HCT116 (cell line): Measurements from ENCODE around the gene SUFU. TPM values are rescaled to one million over a fixed set of nuclear protein-coding genes. Genes with fewer than 3 reads are reported as not detected.
A peak's percentile ranks its signal among the peaks of the same experiment; 100 is the strongest.

Experiments used
- ATAC-seq: fragments of 200-7000 bp; cut with Tn5 transposase; 2 replicates; pipeline ENCODE4 v1.9.1; 2020; ENCODE audit warnings: mild to moderate bottlenecking, moderate library complexity
- BruUV-seq: library from RNA; stranded (reverse); fragments of 400-500 nt; replicated peaks from 2 replicates; lab custom pipeline; 2021; lab: Mats Ljungman, UMichigan
- CTCF ChIA-PET: fragments of 300-600 bp; sonication (Branson Sonifier 250); formaldehyde crosslinking; loops from one replicate; lab custom pipeline; 2021; ENCODE audit warnings: antibody characterized with exemption; lab: Charles Lee
- POLR2A ChIA-PET: fragments of 300-600, 350-600 bp; sonication (Branson Sonifier 250); formaldehyde crosslinking; loops from one replicate; lab custom pipeline; 2021; ENCODE audit warnings: antibody characterized with exemption; lab: Charles Lee
- RAD21 ChIA-PET, 2 experiments: fragments of 300-600 bp; sonication (Branson Sonifier 250); formaldehyde crosslinking; loops; one replicate each; lab custom pipeline; 2023; ENCODE audit warnings: low total read pairs in 2 of 2; ENCODE audit not compliant: uncharacterized antibody in 2 of 2, unreplicated experiment in 2 of 2, low non-redundant PET in 1 of 2; lab: Charles Lee
- DNase-seq: peaks from one replicate; pipeline ENCODE4 v3.0.0-alpha.2; 2010; ENCODE audit warnings: low read depth, low spot score
- H2AFZ ChIP-seq: fragments of 200-600 bp; shearing (Covaris generic), sonication (generic); 2 replicates; pipeline ENCODE4 v1.6.1; 2017; ENCODE audit warnings: low read depth, mixed run types, mixed read lengths, antibody characterized with exemption, low read length; ENCODE audit not compliant: poor library complexity, severe bottlenecking
- H3K27ac ChIP-seq: 2 replicates; pipeline ENCODE4 v1.5.1; 2012; ENCODE audit warnings: low read depth, low read length
- H3K27me3 ChIP-seq: fragments of 200-600 bp; sonication (generic); 2 replicates; pipeline ENCODE4 v1.6.1; 2016; ENCODE audit warnings: mixed run types, low read length, mixed read lengths; ENCODE audit not compliant: insufficient read depth
- H3K36me3 ChIP-seq, 2 experiments: fragments of 200-500 bp in 1 of 2; fragments of 200-600 bp in 1 of 2; sonication (Bioruptor generic) in 1 of 2; sonication (generic) in 1 of 2; 2 replicates each; pipeline versions ENCODE4 v1.5.1 to v1.6.1; 2014 to 2016; ENCODE audit warnings: low read length in 2 of 2, inconsistent platforms in 1 of 2, mixed read lengths in 1 of 2, mixed run types in 1 of 2; ENCODE audit not compliant: insufficient read depth in 2 of 2, control insufficient read depth in 1 of 2
- H3K4me1 ChIP-seq, 2 experiments: fragments of 200-600 bp in 1 of 2; sonication (generic) in 1 of 2; 2 replicates each; pipeline versions ENCODE4 v1.5.1 to v1.6.1; 2012 to 2017; ENCODE audit warnings: low read length in 2 of 2, inconsistent platforms in 1 of 2, mild to moderate bottlenecking in 1 of 2, mixed read lengths in 1 of 2, mixed run types in 1 of 2, moderate library complexity in 1 of 2; ENCODE audit not compliant: insufficient read depth in 2 of 2, control insufficient read depth in 1 of 2
- H3K4me2 ChIP-seq: fragments of 200-600 bp; sonication (generic); 2 replicates; pipeline ENCODE4 v1.6.1; 2017; ENCODE audit warnings: mixed run types, low read length, mixed read lengths
- H3K4me3 ChIP-seq, 2 experiments: fragments of 200-600 bp in 1 of 2; sonication (generic) in 1 of 2; replicated peaks in 1 of 2; 2 replicates each; pipeline ENCODE4 v1.5.1; 2011 to 2016; ENCODE audit warnings: low read length in 2 of 2, control low read depth in 1 of 2, low read depth in 1 of 2, mild to moderate bottlenecking in 1 of 2, mixed read lengths in 1 of 2, mixed run types in 1 of 2
- H3K79me2 ChIP-seq: fragments of 200-600 bp; sonication (generic); 2 replicates; pipeline ENCODE4 v1.6.1; 2017; ENCODE audit warnings: mild to moderate bottlenecking, mixed run types, low read length, moderate library complexity, mixed read lengths; ENCODE audit not compliant: insufficient read depth
- H3K9ac ChIP-seq: fragments of 200-600 bp; sonication (generic); 2 replicates; pipeline ENCODE4 v1.6.1; 2016; ENCODE audit warnings: low read length, mixed read lengths
- H3K9me2 ChIP-seq: fragments of 200-600 bp; sonication (generic), shearing (Covaris generic); 2 replicates; pipeline ENCODE4 v1.6.1; 2017; ENCODE audit warnings: mixed run types, mild to moderate bottlenecking, moderate library complexity; ENCODE audit not compliant: insufficient read depth
- H3K9me3 ChIP-seq, 2 experiments: fragments of 200-500 bp in 1 of 2; fragments of 200-600 bp in 1 of 2; sonication (Bioruptor generic) in 1 of 2; sonication (generic) in 1 of 2; 2 replicates each; pipeline ENCODE4 v1.6.1; 2014 to 2017; ENCODE audit warnings: low read length in 2 of 2, mixed read lengths in 2 of 2, inconsistent platforms in 1 of 2, low read depth in 1 of 2, mild to moderate bottlenecking in 1 of 2, mixed run types in 1 of 2, moderate library complexity in 1 of 2; ENCODE audit not compliant: control insufficient read depth in 1 of 2, insufficient read depth in 1 of 2
- H4K20me1 ChIP-seq: fragments of 200-600 bp; sonication (generic), shearing (Covaris generic); 2 replicates; pipeline ENCODE4 v1.6.1; 2017; ENCODE audit warnings: mixed run types, mild to moderate bottlenecking, moderate library complexity; ENCODE audit not compliant: insufficient read depth
- CBX3 ChIP-seq: IDR thresholded peaks from 2 replicates; pipeline ENCODE4 v1.6.1; 2012; ENCODE audit warnings: low read depth
- CEBPB ChIP-seq: IDR thresholded peaks from 2 replicates; pipeline ENCODE4 v1.6.1; 2012; ENCODE audit warnings: low read depth
- EZH2phosphoT487 ChIP-seq: fragments of 200-600 bp; IDR thresholded peaks from 2 replicates; pipeline ENCODE4 v1.6.1; 2018; ENCODE audit warnings: antibody characterized with exemption, borderline replicate concordance
- FOSL1 ChIP-seq: IDR thresholded peaks from 2 replicates; pipeline ENCODE4 v1.6.1; 2012; ENCODE audit warnings: low read depth
- POLR2A ChIP-seq: IDR thresholded peaks from 2 replicates; pipeline ENCODE4 v1.7.0; 2011; ENCODE audit warnings: borderline replicate concordance; ENCODE audit not compliant: insufficient read depth, insufficient read length; ENCODE audit errors: extremely low read depth
- POLR2AphosphoS5 ChIP-seq: IDR thresholded peaks from 2 replicates; pipeline ENCODE4 v1.6.1; 2011; ENCODE audit warnings: mild to moderate bottlenecking, low read depth, low read length, moderate library complexity
- SIN3A ChIP-seq: IDR thresholded peaks from 2 replicates; pipeline ENCODE4 v1.6.1; 2012; ENCODE audit warnings: low read depth
- SRF ChIP-seq: IDR thresholded peaks from 2 replicates; pipeline ENCODE4 v1.6.1; 2012; ENCODE audit warnings: low read depth
- TCF7L2 ChIP-seq: IDR thresholded peaks from 2 replicates; pipeline ENCODE4 v1.7.0; 2011; ENCODE audit warnings: borderline replicate concordance, inconsistent platforms; ENCODE audit not compliant: insufficient read depth, insufficient read length; ENCODE audit errors: extremely low read depth
- YY1 ChIP-seq: IDR thresholded peaks from 2 replicates; pipeline ENCODE4 v1.6.1; 2011; ENCODE audit warnings: low read length, low read depth, moderate library complexity, mild to moderate bottlenecking; ENCODE audit not compliant: insufficient replicate concordance; ENCODE audit errors: extremely low read depth
- ZFX ChIP-seq: fragments of 450-650 bp; IDR thresholded peaks from 2 replicates; pipeline ENCODE4 v1.6.1; 2017
- ZNF274 ChIP-seq: fragments of 200-500 bp; sonication (Bioruptor generic); IDR thresholded peaks from 2 replicates; pipeline ENCODE4 v1.6.1; 2014; ENCODE audit warnings: mild to moderate bottlenecking, low read depth, low read length, inconsistent platforms
- intact Hi-C: fragments of 100-400 bp; cut with micrococcal nuclease; formaldehyde crosslinking; loops from 2 replicates; pipeline ENCODE4 v1.10.0; 2022
- total RNA-seq: library from RNA; stranded (reverse); gene quantifications from one replicate; pipeline ENCODE4 v1.2.1, GENCODE V29; 2021; ENCODE audit not compliant: unreplicated experiment
- TF ChIP-seq, protein P1 (sequence below): IDR thresholded peaks from 2 replicates; pipeline ENCODE4 v1.6.1; 2011; ENCODE audit warnings: mild to moderate bottlenecking, low read length, moderate library complexity; ENCODE audit not compliant: insufficient replicate concordance; ENCODE audit errors: extremely low read depth

SUFU gene
- total RNA-seq, 1 experiment from 2014 or later = 18.8 TPM

DNA sequence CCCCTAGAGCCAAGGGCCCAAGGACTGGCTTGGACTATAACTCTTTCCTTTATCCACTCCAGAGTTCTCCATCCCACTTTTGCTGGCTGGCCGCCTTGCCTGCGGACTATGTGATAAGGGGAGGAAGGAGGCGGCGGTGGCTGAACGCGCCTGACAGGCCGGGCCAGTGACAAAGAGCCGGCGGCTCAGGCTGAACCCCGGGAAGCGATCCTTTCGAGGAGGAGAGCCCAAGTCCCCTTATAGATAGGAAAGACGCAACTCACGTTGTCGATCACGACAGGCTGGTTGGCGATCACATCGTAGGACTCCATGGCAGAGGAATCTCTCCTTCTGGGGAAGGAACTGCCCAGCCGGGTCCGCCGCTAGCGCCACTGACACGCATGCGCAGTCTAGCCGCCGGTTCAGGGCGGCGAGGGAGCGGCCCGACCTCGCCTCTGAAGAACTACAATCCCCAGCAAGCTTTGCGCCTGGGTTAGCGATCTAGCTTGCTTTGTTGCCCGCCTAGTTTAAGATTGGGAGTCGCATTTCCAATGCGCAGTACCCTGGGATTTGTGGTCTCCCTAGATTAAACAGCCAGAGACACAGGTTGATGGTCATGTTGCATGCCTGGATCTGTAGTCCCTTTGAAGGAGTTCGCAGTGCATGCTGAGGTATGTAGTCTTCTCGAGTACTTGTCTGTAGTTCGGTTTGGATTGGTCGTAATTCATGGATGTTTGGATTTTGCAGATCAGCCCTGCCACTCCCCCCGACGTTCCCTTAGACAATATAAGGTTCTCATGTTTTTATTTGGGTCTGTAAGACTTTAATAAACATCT, 1.2 kb upstream of the SUFU start, which contains the start of gene ACTR1A:
ACTR1A (minus strand) TSS at position 376 of the 815 bp plus-strand sequence; CDS start at position 311, 65 bp downstream.
- H3K79me2 ChIP-seq = peaks cover 63% of the 10 kb centered on the region
- no peaks in the 10 kb centered on the region for H4K20me1 ChIP-seq
- no peaks in the 10 kb centered on the region for H3K9me3 ChIP-seq
- ChIA-PET CTCF (interaction anchor here (0.6 to 5.3 kb wide), 25 partner anchors 16 to 490 kb away, joined by 3 to 103 read pairs (median 4); partner anchors contain the start of gene CUEDC2), POLR2A (interaction anchor here (0.6 to 2.3 kb wide), 11 partner anchors 9 to 350 kb away, joined by 3 to 8 read pairs (median 4); partner anchors contain the start of genes GBF1 and NOLC1), RAD21 (interaction anchor here (0.7 to 1.3 kb wide), 2 partner anchors 81 to 82 kb away, joined by 3 to 7 read pairs (median 5); partner anchors contain the start of gene FBXL15 (in 1 of the 2))
- H3K9ac ChIP-seq = peak within 1 kb of the TSS; percentile 74
- H3K9me2 ChIP-seq = no peaks in the 10 kb centered on the region
- peak within 1 kb of the TSS; percentile 95 for H2AFZ ChIP-seq
- H3K27ac ChIP-seq = peak within 1 kb of the TSS; percentile 59
- intact Hi-C loops = loop anchor here (1.0 to 5.0 kb wide), 7 partner anchors 80 to 350 kb away; partner anchors contain the start of genes ARL3, NOLC1 and SFXN2
- peak within 1 kb of the TSS; percentile 83 to 89 for H3K4me3 ChIP-seq
- H3K27me3 ChIP-seq = no peaks in the 10 kb centered on the region
- ATAC-seq = peak; percentile 69
- TF ChIP-seq POLR2AphosphoS5 (peak; percentile 79), CEBPB (no peak), ZFX (peak; percentile 92), SIN3A (no peak), ZNF274 (no peak), YY1 (peak; percentile 82), SRF (no peak), TCF7L2 (peak; percentile 99), EZH2phosphoT487 (no peak), FOSL1 (no peak), CBX3 (no peak), POLR2A (peak; percentile 87)
- TF ChIP-seq, protein P1, sequence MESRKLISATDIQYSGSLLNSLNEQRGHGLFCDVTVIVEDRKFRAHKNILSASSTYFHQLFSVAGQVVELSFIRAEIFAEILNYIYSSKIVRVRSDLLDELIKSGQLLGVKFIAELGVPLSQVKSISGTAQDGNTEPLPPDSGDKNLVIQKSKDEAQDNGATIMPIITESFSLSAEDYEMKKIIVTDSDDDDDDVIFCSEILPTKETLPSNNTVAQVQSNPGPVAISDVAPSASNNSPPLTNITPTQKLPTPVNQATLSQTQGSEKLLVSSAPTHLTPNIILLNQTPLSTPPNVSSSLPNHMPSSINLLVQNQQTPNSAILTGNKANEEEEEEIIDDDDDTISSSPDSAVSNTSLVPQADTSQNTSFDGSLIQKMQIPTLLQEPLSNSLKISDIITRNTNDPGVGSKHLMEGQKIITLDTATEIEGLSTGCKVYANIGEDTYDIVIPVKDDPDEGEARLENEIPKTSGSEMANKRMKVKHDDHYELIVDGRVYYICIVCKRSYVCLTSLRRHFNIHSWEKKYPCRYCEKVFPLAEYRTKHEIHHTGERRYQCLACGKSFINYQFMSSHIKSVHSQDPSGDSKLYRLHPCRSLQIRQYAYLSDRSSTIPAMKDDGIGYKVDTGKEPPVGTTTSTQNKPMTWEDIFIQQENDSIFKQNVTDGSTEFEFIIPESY = peak; percentile 61
- peak within 1 kb of the TSS; percentile 84 for H3K4me2 ChIP-seq
- H3K36me3 ChIP-seq = peaks cover 0 to 6% of the 10 kb centered on the region in 2 experiments; a peak in 2 of 4 replicates
- no TSS peak for BruUV-seq
- peaks cover 13 to 27% of the 10 kb centered on the region in 2 experiments for H3K4me1 ChIP-seq
- peak; percentile 100 for DNase-seq
